Amniotic epithelial cell (primary cell): Measurements from ENCODE around the gene LIN7B.
"Not testable (repeated sequence)": the region's sequence is repeated elsewhere in the genome, so short reads cannot be mapped to it uniquely, and the experiment has no call there.

Experiments used
- DNase-seq: peaks from one replicate; pipeline ENCODE4 v3.0.0-alpha.2; 2010; ENCODE audit warnings: low read depth

LIN7B gene

GRCh38 chr19:49119411-49120324 is 5.5 kb downstream of the LIN7B start, which contains the start of gene PPFIA3:
Gene PPFIA3 (plus strand): TSS chr19:49119544. CDS start chr19:49127874, 8,330 bp downstream.
- DNase-seq = peak; percentile 48

DNA sequence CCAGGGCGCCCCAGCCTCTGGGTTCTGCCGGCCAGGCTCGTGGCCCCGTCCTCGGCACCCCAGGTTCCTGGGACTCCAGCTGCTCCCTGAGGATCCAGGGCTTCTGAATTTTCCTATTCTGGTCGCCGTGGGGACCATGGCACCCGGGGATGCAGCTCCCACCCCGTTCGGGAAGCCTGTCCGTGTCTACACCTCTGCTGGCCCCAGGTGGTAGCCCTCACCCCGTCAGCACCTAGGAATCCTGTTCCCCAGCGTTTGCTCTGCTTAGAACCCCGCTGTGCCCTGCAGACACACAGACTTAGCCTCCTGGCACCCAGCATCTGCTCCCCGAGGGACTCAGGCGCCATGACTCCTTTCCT is 6.1 kb downstream of the LIN7B start:
- no peak for DNase-seq

GRCh38 chr19:49120868-49121267 is 6.7 kb downstream of the LIN7B start:
- no peak for DNase-seq

DNA sequence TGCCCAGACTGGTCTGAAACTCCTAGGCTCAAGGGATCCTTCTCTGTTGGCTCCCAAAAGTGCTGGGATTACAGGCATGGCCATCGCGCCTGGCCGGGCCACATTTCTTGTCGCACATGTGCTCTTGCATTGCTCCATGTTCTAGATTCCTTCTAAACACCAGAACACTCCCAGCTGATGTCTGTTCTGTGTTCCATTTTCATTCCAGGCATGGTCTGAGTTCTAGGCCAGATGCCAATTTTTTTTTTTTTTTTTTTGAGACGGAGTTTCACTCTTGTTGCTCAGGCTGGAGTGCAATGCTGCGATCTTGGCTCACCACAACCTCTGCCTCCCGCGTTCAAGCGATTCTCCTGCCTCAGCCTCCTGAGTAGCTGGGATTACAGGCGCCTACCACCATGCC is 7.7 kb downstream of the LIN7B start:
- peak; percentile 44 for DNase-seq

DNA sequence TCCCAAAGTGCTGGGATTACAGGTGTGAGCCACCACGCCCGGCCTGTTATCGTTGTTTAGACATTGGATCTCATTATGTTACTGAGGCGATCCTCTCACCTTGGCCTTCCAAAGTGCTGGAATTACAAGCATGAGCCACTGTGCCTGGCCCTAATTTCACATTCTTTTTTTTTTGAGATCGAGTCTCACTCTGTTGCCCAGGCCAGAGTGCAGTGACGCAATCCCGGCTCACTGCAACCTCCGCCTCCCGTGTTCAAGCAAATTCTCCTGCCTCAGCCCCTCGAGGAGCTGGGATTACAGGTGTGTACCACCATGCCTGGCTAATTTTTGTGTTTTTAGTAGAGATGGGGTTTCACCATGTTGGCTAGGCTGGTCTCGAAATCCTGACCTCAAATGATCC is 9.1 kb downstream of the LIN7B start:
- not testable (repeated sequence) for DNase-seq

DNA sequence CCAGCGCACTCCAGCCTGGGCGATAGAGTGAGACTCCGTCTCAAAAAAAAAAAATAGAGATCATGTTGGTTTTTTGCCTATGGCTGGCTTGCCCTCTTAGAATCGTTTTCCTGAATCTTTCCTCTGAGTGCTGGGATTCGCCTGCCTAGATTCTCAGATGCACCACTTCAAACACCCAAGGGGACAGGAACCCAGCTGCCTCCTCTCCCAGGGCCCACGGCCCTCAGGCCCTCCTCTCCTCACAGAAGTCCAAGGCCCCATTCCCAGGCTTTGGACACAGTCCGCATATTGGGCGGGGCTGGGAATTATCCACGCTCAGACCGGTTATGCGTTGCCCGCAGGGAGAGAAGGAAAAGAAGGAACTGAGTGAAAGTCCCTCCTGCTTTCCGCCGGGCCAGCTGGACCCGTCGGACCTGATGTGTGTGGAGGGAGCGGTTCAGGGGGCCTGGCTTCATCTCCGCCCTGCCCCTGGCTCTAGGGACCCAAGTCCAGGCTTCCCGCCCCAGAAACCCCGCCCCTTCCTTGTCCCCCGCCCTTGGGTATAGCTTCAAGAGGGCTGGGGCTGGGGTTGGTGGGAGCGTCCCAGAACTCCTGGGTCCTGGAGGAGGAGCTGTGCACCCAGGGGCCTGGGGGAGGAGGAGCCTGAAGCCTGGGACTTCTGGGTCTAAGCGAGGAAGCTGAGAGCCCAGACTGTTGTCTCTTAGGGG is 11.0 kb downstream of the LIN7B start:
- DNase-seq = no peak

- DNase-seq = no peak
These were observed 12.4 kb downstream of the LIN7B start for GRCh38 chr19:49126575-49126974.

- not testable (repeated sequence) for DNase-seq
These were observed 13.1 kb downstream of the LIN7B start for GRCh38 chr19:49127225-49127624.

DNA sequence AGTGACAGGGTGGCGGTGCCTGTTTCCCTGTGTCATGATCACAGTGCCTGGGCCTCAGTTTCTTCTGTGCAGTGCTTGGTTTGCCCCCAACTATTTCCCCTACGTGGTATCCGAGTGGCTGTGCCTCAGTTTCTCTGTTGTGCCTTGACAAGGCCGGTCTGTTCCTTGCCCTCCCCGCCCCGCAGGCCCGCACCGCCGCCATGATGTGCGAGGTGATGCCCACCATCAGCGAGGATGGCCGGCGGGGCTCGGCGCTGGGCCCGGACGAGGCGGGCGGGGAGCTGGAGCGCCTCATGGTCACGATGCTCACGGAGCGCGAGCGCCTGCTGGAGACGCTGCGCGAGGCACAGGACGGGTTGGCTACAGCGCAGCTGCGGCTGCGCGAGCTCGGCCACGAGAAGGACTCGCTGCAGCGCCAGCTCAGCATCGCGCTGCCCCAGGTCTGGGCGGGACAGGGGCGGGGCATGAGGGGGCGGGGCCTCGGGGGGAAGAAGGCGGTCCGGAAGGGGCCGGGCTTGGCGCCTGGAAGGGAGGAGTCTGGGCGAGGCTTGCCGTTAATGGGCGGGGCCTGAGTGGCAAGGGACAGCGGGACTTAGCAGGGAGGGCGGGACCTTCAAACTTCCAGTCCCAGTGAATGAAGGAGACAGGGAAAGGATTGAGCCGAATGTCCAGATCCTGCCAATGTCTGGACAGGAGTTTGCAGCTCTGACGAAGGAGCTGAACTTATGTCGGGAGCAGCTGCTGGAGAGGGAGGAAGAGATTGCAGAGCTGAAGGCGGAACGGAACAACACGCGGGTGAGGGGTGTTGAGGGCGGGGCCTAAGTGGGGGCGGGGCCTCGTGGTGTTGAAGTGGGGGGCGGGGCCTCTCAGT is 13.7 kb downstream of the LIN7B start:
- DNase-seq = peak; percentile 92

DNA sequence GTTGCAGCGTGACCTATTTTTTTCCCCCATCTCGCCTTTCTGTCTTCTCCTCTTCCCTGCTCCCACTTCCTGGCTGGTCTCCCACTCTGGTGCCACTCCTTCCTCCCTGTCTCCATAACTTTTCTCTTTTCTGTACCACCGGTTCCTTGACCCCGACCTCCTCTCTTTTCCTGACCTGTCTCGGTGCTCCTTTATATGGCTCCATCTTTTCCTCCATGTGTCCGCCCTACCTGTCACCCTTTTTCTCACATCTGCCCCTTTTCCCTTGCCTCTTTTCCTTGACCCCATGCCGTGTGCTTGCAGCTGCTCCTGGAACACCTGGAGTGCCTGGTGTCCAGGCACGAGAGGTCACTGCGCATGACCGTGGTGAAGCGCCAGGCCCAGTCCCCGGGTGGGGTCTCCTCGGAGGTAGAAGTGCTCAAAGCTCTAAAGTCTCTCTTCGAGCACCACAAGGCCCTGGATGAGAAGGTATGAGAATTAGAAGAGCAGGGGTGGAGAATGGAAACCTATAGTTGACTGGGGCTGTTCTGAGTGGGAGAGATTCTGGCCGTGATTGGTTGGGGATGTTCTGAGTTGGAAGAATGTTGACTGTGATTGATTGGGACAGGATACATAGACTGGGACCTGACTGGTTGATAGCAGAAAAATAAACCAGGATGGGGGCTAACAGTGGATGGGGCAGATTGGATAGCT is 14.5 kb downstream of the LIN7B start:
- DNase-seq = no peak

DNA sequence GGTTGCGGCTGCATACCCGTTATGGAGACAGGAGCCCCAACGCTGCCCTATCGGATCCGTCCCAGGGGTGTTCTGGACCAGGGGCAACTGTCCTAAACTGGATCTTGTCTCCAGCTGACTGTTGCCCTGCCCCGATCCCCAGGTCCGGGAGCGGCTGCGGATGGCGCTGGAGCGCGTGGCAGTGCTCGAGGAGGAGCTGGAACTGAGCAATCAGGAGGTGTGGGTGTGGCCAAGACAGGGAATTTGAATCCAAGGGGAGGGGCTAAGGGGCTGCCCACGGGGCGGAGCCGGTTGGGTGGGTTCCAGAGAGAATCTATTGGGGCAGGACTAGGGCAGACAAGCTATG is 15.0 kb downstream of the LIN7B start:
- DNase-seq = no peak

DNA sequence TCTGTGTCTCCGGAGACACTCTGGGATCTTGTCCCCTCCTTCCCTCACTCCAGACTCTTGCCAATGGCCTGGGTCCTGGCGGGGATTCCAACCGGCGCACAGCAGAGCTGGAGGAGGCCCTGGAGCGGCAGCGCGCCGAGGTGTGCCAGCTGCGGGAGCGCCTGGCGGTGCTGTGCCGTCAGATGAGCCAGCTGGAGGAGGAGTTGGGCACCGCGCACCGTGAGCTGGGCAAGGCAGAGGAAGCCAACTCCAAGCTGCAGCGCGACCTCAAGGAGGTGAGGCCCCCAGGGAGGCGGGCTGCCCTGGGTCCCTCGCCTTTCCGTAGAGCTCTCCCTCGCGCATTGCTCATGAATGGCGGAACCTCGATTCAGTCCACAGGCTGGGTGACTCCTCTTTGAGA is 16.2 kb downstream of the LIN7B start:
- no peak for DNase-seq

DNA sequence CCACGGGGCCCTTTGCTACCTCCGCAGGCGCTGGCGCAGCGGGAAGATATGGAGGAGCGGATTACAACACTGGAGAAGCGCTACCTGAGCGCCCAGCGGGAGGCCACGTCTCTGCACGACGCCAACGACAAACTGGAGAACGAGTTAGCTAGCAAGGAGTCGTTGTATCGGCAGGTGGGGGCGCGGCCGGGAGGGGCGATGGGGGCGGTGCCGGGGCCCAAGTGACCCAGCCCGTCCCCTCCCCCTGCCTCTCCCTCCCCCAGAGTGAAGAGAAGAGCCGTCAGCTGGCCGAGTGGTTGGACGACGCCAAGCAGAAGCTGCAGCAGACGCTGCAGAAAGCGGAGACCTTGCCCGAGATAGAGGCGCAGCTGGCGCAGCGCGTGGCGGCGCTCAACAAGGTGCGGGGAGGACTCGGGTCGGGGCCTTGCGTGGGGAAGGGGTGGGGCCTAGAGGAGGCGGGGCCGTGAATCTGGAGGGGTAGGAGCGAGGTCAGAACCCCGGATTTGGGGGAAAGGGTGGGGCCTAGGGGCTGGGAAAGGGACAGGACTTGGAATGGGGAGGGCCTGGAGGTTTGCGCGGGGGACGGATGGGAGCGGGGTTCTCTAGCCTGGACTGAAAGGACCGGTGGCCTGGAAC is 18.9 kb downstream of the LIN7B start:
- DNase-seq = no peak

DNA sequence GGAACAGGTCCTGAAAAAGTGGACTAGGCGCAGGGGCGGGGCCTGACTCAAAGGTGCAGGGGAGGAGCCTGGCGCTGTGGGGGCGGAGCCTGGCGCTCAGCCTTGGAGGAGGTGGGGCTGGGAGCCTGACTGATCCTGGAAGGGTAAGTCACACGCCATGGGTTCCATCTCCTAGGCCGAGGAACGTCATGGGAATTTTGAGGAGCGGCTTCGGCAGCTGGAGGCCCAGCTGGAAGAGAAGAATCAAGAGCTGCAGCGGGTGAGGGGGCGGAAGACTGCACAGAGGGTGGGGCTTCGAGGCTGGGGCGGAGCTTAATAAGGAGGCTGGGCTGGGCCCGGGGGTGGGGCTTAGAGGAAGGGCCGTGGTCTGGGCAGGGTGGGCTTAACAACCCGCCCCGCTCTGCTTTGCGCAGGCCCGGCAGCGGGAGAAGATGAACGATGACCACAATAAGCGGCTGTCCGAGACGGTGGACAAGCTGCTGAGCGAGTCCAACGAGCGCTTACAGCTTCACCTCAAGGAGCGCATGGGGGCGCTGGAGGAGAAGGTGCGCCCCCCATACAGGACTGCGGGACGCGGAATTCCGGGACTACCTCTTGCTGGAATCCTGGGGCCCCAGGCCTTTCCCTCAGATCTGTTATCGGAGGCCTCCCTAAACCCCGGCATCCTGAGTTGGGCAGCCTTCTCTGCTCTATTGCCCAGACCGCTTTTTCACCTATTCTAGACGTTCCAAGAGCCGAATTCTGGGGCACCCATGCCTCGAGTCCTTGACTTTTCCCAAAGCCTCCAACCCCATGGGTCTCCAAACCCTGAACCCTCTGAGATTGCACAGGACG is 19.7 kb downstream of the LIN7B start:
- DNase-seq = peak; percentile 45

- no peak for DNase-seq
These were observed 21.5 kb downstream of the LIN7B start for GRCh38 chr19:49135686-49136085.

DNA sequence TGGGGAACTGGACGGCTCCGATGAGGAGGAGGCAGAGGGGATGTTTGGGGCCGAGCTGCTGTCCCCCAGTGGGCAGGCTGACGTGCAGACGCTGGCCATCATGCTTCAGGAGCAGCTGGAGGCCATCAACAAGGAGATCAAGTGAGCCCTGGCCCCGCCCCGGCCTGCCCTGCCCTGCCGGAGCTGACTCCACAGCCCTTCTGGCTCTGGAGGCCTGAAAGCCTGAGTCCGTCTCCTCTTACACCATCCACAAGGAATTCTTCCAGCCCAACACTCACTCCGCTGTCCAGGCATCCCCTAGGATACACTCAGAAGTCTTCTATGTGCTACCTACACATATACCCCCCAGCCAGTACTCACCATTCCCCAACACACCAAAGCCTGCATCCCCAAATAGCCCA is 22.6 kb downstream of the LIN7B start:
- peak; percentile 63 for DNase-seq

- no peak for DNase-seq
These were observed 26.8 kb downstream of the LIN7B start for GRCh38 chr19:49140951-49141350.

- no peak for DNase-seq
These were observed 27.2 kb downstream of the LIN7B start for GRCh38 chr19:49141352-49141751.

- DNase-seq = peak; percentile 88
These were observed 28.7 kb downstream of the LIN7B start for GRCh38 chr19:49142866-49143335.
